T-helper 1 cell (primary cell): ENCODE data around the gene MYADML2.
"Not testable (repeated sequence)": the region's sequence is repeated elsewhere in the genome, so short reads cannot be mapped to it uniquely, and the experiment has no call there.

Source experiments
- DNase-seq, 5 donors: peaks; one replicate each; pipeline ENCODE4 v3.0.0-alpha.2; 2012 to 2020

Gene MYADML2

DNA sequence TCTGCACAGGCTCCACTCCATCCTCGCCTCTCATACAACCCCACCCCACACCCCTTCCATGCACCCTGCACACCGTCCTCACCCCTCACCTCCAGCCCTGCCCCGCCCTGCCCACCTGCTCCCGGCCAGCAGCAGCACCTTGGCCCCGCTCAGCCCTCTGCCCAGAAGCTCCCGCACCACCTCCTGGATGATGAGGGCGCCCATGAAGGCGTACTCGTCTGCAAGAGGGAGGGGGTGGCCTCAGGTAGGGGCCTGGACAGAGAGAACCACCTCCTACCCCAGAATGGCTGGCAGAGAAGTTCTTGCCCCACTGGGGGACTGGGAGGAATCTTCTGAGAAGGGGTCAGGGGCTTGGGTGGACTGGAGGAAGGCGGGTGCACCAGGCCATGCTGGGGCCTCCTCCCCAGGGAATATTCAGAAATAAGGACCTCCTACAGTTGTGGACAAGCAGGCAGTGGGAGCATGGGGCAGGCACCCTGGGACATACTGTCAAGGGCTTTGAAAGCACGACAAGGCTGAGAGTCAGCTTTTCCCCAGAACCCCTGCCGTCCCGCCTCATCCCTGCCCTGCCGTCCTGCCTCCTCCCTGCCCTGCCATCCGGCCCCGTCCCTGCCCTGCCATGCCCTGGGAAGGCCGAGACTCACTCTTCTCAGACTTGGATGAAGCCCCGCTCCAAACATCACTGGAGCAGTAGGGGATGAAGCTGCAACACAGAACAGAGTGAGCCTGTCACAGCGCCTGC lies 10.8 kb upstream of the MYADML2 start:
- DNase-seq: no peak

DNA sequence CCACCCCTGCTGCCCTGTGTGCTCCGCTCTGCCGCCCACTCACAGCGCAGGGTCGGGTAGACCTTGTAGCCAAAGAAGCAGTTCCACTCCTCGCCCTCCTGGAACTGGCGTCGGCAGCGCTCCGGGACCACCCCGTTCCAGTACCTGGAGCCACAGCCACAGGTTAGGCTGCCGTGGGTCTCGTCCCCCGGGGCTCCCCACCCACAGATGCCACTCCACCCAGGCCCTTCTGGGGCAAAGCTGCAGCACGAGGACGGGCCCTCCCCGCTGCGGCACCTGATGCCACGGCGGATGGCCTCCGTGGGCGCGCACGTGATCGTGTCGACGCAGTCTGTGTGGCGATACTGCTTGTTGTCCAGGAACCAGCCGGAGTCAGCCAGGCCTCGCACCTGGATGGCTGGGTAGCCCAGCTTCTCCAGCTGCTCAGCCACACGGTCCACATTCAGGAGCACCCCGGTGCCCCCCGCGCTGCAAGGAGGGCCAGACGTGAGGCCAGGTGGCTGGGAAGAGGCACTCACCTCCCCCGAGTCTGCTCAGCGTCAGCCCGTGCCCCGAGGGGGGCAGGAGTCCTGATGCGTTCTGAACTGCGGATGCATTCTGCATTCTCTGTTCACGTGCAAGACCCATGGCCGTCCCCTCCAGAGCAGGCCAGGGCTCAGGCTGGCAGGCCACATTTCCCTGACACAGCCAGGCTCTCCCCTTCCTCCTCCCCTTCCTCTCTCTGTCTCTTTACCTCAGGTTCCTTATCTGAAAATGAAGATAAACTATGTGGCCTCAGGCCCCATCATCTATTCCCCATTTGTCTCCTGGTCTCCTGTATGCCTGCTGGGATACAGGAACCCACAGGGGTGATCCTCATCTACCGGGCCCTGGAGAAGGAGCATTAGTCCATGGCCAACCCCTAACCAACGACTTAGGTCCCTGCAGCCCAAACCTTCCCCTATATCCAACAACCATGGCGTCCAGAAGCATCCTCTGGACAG lies 9.9 kb upstream of the MYADML2 start:
- no peak for DNase-seq

DNA sequence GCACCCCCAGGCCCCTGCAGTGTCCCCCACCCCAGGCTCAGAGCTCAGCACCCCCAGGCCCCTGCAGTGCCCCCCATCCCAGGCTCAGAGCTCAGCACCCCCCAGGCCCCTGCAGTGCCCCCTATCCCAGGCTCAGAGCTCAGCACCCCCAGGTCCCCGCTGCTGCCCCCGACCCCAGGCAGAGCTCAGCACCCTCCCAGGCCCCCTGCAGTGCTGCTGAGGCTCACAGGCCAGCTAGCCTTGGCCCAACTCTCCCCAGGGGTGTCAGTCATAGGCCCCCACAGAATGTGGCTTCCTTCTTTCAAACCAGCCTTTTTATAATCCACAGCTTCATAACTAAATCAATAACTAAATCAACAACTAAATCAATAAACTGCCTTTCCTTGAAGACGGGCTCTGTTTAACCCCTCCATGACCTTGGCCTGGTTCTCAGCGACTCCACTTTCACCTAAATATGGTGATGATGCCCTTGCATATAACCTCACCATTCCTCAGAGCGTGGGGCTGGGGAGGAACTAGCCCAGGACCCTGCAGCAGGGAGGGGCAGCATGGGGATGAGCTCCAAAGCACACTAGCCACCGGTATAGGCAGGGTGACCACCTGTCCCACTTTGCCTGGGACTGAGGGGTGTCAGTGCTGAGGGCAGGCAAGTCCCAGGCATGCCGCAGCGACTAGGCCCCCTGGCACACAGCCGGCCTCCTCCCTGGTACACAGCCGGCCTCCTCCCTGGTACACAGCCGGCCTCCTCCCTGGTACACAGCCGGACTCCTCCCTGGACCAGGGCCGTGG lies 8.9 kb upstream of the MYADML2 start:
- no peak for DNase-seq

DNA sequence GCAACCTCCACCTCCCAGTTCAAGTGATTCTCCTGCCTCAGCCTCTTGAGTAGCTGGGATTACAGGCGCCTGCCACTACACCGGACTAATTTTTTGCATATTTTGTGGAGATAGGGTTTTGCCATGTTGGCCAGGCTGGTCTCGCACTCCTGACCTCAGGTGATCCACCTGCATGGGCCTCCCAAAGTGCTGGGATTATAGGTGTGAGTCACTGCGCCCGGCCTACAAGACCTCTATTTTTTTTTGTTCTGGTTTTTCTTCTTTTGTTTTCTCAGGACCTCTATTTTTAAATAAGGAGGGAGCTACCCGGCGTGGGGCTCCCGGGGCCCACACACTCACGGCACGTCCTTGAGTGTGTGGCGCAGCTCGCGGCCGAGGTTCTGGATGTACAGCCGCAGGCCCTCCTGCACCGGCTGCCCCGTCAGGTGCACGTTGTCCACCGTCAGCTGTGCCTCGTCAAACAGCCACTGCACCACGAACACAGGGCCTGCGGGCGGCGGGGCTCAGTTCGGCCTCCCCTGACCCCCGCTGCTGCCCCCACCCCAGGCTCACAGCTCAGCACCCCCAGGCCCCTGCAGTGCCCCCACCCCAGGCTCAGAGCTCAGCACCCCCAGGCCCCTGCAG lies 8.1 kb upstream of the MYADML2 start:
- DNase-seq: no peak

DNA sequence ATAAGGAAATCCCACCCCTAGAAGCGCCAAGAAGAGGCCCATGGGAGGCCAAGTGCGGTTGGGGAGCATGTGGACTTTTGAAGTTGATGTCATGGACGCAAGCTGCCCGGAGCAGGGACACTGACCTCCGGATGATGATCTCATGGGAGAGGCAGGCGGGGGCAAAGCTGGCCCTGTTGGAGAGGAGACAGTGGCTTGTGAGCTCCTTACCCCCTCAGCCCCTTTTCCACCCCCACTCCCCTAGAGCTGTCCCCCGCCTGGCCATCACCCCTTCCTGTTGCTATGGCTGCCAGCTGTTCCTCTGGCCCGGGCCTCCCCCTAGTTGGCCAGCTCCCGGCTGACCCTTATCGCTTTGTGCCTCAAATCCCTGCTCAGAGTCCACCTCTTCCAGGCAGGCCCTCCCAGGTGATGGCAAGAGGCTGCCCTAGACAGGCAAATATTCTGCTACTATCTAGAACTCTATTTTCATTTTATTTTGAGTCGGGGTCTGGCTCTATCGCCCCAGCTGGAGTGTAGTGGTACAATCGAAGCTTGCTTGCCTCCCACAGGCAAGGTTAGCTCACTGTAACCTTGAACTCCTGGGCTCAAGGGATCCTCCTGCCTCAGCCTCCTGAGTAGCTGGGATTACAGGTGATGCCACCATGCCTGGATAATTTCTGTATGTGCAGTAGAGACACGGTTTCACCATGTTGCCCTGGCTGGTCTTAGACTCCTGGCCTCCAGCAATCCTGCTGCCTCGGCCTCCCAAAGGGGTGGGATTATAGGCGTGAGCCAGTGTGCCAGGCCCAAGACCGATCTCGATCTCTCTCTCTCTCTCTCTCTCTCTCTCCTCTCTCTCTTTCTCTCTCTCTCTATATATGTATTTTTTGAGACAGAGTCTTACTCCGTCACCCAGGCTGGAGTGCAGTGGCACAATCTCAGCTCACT lies 7.4 kb upstream of the MYADML2 start:
- DNase-seq: no peak

DNA sequence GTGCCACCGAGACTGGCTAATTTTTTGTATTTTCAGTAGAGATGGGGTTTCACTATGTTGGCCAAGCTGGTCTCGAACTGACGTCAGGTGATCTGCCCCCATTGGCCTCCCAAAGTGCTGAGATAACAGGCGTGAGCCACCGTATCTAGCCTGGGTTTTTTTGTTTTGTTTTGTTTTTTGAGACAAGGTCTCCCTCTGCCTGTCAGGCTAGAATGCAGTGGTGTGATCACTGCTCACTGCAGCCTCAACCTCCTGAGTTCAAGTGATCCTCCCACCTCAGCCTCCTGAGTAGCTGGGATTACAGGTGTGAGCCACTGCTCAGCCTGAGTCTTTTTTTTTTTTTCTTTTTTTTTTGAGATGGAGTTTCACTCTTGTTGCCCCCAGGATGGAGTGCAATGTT lies 6.4 kb upstream of the MYADML2 start:
- not testable (repeated sequence) for DNase-seq

DNA sequence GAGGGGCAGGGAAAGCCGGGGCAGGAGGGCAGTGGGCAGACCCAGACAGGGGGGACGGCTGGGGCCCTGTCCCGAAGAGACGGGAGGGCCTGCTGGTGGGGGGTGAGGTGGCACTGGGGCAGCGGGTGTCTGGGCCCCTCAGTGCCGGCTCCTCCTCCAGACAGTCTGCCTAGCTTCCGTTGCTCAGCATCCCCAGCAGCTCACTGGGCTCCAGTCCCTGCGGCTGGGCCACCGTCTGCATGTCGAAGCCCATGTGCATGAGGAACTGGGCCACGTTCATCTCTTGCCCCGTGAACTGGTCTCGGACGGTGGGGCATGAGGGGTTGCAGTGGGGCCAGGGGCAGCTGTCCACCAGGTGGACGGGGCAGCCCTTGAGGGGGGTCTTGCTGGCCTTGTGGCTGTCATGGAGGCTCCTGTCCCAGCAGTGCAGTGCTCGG lies 5.8 kb upstream of the MYADML2 start:
- no peak for DNase-seq

DNA sequence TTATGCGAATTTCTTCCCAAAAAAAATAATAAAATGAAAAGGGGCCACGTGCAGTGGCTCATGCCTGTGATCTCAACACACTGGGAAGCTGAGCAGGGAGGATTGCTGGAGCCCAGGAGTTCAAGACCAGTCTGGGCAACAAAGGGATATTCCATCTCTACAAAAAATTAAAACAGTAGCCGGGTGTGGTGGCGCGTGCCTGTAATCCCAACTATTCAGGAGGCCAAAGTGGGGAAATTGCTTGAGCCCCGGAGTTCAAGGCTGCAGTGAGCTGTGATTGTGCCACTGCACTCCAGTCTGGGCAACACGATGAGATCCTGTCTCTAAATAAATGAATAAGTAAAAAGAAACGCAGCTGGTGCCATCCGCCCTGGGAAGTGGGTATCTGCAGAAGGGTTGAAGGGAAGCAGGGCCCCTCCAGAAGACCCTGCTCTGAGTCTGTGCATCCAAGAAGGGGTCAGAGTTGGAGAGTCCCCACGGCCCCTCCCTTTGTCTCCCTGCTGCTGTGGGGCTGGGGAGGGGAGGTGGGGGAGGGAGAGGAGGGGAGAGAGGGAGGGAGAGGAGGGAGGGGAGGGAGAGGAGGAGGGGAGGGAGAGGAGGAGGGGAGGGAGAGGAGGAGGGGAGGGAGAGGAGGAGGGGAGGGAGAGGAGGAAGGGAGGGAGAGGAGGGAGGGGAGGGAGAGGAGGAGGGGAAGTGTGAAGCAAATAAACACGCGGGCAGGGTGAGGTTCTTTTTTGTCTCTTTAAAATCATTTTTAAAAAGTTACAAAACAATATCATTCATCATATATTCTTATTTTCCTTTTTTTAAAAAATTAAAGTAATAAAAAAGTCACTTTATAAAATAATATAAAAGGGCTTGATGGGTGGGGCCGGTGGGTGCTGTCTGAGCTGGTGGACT lies 5.0 kb upstream of the MYADML2 start:
- no peak for DNase-seq

DNA sequence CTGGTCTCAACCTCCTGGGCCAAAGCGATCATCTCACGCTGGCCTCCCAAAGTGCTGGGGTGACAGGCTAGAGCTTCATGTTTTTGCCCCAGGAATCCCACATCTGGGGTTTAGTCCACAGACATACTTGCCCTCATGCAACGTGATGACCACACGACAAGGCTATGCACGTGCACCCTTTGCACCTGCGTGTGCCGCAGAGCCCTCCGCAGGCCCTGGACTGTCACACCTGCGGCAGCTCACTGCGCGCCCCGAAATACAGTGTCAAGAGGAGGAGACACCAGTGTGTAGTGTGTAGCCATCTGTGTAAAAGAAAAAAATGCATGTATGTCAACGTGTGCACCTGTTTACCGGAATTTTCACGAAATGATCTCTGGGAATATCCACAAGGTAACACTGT lies 3.5 kb upstream of the MYADML2 start:
- DNase-seq: no peak

DNA sequence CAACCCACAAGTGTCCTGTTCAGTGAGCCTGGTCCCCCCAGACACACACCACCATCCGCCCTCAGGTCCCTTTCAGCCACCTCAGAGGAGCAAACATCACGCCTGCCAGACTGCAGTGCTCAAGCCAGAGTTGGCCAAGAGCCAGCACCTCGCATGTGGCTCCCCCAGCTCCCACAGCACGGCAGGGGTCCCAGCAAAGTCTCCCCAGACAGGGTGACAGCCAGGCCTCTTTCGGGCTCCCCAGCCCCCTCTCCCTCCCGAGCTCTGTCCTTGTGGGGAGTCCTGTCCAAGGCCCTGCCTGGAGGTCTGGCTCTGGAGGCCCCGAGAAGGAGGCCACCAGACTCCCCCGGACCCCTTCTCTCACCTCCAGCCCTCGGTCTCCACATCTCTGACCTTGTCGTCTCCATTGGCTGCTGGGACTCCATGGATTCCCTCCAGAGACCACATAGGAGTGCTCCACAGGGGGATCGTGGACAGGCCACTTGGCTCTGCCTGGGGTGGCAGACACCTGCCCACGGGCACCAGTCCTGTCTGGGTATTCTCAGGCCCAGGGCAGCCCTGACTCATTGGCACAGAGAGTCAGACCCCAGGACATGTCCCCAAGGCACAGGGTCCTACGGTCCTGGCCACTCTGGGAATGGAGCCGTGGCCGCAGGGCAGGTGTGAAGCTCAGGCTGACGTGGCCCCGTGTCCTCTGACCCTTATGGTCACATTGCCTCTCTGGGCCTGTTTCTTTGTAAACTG lies 1.8 kb upstream of the MYADML2 start:
- DNase-seq: no peak

DNA sequence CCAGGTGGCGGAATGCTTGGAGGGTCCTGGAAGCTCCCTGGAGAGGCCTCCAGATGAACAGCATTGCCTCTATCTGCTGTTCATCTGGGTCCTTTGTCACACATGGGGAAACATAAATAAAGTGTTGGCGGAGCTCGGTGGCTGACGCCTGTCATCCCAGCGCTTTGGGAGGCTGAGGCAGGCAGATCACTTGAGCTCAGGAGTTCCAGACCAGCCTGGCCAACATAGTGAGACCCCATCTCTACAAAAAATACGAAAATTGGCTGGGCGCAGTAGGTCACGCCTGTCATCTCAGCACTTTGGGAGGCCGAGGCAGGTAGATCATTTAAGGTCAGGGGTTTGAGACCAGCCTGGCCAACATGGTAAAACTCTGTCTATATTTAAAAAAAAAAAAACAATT lies 2.2 kb downstream of the MYADML2 start:
- no peak for DNase-seq

DNA sequence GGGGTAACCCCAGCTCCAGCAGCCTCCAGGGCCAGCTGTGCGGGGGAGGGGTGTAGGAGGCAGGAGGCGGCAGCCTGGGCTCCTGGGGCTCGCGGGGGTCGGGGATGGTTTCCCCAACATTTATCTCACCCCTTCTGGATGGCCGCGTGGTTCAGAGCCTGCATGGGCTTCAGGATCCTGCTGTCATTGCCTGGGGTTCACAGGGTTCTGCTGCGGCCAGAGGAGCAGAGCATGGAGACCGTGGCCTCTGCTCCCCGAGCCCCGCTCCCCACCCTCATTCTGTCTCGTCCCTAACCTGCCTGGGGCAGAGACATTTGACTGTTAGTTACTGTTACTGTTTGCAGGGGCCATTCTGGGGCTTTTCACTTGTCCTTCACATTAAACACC lies 4.9 kb downstream of the MYADML2 start:
- no peak for DNase-seq

DNA sequence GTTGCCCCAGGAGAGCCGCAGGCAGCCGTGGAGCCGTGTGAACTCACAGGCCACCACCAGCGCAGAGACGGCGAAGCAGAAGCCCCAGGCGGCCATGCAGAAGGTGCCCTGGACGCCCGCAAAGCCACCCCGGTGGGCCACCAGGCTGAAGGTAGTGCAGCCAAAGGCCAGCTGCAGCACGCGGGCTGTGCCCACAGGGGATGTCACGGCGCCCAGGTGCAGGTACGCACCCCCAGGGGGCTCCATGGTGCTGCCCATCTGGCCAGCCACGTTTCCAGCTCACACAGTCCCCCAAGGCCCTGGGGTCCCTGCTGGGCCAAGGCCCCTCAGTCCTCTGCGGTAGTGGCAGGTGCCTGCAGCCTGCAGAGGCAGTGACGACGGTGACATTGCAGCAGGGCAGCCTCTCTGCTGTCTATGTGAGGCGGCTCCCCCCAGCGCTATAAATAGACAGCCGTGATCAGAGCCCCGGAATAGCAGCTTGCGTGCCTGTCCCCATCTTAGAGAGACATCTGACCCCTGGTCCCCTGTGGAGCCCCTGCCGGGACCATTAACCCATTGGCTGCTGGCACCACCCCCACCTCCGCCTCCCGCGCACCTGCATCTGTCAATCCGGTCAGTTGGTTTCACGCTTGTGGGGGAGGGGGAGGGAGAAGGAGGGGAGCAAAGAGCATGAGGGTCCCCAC lies 5.4 kb downstream of the MYADML2 start:
- no peak for DNase-seq

DNA sequence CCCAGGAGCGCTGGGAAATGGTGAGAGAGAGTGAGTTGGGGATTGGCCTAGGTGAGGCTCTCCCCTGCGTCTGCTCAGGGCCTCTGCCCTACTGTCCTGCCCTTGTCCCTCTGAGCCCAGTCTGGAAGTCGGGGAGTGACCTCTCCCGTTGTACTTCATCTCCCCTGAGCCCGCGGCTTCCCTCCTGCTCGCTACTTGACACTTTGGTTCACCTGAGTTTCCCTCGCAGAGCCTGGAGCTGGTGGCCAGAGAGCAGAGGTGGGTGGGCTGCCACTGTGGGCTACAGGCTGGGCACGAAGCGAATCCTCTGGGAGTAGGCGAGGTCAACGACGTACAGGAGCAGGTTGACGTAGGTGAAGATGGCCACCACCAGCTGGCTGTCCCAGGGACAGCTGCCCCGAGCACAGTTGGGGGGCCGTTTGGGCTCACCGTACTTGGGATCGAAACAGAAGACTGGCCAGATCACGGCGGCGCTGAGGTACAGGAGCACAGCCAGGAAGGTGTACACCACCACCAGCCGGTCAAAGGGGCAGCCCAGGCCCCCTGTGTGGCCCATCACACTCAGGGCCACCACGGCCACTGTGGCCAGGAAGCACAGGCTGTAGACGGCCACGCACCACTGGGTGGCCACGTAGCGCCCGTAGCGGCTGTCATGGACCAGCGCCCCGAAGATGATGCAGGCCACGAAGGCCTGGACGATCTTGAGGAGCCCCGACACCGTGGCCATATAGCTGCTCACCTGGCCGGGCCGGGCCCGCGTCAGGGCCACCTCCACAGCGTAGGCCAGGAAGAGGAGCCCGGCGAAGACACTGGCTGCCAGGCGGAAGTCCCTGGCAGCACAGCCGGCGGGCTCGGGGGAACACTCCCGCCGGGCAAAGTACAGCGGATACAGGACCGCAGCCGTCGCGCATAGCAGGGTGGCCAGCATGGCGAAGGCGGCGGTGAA lies 6.2 kb downstream of the MYADML2 start:
- no peak for DNase-seq

DNA sequence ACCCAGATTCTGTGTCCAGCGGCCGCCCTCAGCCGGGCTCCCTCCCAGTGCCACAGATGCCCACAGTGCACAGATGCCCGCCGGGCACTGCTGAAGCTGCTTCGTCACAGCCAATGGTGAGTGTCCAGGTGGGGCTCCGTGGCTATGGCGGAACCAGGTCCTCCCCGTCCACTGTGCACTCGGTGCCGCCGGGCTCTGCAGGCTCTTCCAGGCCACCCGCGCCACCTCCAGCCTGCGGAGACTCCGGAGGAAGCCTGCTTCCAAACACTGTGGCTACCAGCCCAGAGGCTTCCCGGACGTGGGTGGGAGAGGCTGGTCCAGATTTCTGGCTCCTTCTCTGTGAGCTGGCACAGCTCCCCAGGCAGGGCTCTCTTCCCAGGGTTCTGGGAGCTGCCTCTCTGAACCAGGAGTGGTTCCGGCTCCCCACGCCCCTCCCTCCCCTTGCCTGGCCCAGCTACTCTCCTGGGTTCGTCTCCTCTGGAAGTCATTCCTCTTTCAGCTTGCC lies 7.1 kb downstream of the MYADML2 start:
- DNase-seq: no peak

DNA sequence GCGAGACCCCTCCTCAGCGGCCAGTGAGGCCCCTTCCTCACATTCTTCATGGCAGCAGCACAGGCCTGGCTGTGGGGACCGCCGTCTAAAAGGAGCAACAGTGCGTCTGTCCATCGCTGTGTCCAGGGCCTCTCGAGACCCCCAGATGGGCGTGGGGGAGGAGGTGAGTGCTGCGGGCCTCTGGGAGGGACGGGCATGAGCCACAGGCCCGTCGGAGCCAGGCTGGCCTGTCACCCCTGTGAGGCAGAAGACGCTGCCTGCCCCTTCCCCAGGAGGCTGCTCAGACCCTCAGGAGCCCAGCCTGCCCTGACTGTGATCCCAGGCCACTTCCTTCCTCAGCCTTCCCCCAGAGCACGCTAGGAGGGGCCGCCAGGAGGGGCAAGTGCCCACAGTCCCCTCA lies 7.8 kb downstream of the MYADML2 start:
- no peak for DNase-seq

DNA sequence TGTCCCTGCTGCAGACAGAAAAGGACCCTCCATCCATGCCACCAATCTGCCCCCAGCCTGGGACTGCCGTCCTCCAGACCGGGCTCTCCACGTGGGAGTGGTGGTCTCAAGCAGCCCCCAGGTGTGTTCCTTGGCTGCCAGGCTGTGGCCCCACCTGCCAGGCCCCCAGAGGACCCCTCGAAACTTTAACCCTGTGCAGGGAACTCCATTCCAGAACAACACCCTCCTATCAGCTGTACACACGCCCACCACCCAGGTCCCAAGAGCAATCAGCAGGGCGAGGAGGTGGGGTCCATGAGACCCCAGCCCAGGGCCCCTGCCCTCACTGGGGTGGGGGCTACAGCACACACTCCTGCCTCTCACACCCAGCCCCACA lies 11.3 kb downstream of the MYADML2 start:
- DNase-seq: no peak
